SH-SY5Y (cell line): ENCODE data around the gene AKR1B1.

Experiments
- GATA2 ChIP-seq: IDR thresholded peaks from 2 replicates; pipeline ENCODE4 v1.6.1; 2011; ENCODE audit warnings: mild to moderate bottlenecking, low read depth, low read length
- GATA3 ChIP-seq: IDR thresholded peaks from 2 replicates; pipeline ENCODE4 v1.6.1; 2011; ENCODE audit warnings: low read depth, mild to moderate bottlenecking, low read length, moderate library complexity

DNA sequence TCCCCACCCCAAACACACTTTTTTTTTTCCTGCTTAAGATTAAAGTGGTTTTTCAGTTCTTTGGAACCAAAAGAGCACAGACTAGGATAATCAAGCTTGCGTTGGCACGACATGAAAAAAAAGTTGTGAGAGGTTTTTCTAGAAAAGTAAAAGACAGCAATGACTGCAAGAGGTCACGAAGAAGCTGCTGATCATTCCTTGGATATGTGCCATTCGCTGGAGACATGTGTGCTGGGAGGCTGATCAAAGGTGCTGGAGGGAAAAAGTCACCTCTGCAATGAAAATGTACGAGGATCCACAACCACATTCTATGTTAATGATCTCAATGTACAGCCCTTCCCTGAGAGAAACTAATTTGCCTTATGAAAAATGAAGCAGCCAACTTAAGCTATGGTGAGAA is 5.4 kb downstream of the AKR1B1 start:
- TF ChIP-seq GATA3 (no peak), GATA2 (no peak)
